ENCODE measurements around the gene METRN.

The METRN gene

DNA sequence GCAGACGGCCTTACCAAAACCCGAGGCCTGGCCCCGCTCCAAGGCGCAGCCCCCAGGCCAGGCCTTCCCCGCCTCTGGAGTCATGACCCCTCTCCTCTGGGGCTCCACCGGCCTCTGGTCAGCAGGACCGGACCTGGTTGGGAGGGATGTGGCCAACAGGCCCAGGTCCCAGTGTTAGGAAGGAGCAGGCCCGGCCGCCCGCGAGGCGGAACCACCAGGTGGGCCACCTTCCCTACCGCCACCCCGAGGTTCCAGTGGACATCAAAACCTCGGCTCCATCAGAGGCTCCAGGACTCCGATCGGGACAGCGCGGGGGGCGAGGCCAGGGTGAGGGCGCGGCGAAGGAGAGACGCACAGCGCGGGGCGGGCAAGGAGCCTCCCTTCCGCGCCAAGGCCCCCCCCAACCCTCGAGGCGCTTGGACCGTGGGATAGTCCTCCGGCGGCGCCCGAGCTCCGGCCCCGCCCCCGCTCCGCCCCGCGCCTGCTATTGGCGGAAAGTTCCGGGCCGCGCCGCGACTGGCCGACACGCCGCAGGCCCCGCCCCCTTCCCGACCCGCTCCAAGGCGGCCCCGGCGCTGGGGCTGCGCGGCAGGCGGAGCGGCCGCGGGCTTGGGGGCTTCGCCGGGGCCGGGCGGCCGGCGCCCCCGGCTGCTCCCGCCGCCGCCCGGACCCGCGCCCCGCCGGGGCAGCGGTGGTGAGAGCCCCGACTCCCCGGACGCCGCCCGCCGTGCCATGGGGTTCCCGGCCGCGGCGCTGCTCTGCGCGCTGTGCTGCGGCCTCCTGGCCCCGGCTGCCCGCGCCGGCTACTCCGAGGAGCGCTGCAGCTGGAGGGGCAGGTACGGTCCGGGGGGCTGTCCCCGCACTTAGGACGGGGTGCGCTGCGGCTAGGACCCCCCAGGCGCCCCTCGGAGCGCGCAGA is at the start of gene METRN:
Gene METRN, plus strand, starts transcription at position 561 of the 919 bp plus-strand sequence. Its CDS starts 172 bp downstream, at position 733.
- no peak for DNase-seq (ENCODE audit: low read depth)
- TF ChIP-seq CTCF (IDR thresholded peaks at IDR 0.05; ENCODE audit: control insufficient read depth, insufficient read depth, low read depth, low read length, missing control alignments), result no peak
- H3K4me3 ChIP-seq (ENCODE audit: control insufficient read depth, low read depth, low read length), result peak within 1 kb of the TSS; percentile 54

- no peak overlapping the region for H3K4me3 ChIP-seq (ENCODE audit: control insufficient read depth, low read depth, low read length)
- TF ChIP-seq CTCF (IDR thresholded peaks at IDR 0.05; ENCODE audit: control insufficient read depth, insufficient read depth, low read depth, low read length, missing control alignments), result no peak
- DNase-seq (ENCODE audit: low read depth), result no peak
These were observed 48.3 kb upstream of the METRN start for GRCh38 chr16:666572-666971.

- no peak overlapping the region for H3K4me3 ChIP-seq (ENCODE audit: control insufficient read depth, low read depth, low read length)
- no peak for TF ChIP-seq CTCF (IDR thresholded peaks at IDR 0.05; ENCODE audit: control insufficient read depth, insufficient read depth, low read depth, low read length, missing control alignments)
- no peak for DNase-seq (ENCODE audit: low read depth)
These were observed 47.7 kb upstream of the METRN start for GRCh38 chr16:667113-667779.

DNA sequence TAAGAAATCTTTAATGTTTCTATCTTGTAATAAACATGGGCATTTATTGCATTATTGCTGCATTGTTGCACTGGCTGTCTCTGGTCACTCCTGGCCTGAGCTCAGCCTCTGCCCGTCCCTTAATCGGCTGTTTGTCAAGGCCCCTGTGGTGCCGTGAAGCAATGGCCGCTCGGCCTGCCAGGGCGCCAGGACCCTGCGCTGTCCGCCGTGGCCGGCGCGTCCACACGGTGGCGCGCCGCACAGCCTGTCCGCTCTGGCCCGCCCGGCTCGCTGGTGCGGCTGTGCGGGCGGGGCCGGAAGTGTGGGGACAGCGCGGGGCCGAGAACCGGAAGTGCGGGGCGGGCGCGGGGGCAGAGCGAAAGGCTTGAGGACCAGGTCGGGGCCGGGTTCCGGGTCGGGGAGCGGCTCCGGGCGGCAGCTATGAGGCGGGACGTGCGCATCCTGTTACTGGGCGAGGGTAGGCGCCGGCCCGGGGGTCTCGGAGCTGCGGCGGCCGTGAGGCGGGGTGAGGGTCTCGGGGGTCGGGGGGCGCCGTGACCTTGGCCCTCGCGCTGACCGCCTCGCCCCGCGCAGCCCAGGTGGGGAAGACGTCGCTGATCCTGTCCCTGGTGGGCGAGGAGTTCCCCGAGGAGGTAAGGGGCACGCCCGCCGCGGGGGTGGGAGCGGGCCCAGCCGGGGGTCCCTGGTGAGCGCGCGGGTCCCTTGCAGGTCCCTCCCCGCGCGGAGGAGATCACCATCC is 47.0 kb upstream of the METRN start, which contains the start of gene RHOT2:
Gene RHOT2, plus strand, starts transcription at position 353 of the 739 bp plus-strand sequence. Its CDS starts 68 bp downstream, at position 421.
- DNase-seq (ENCODE audit: low read depth), result peak; percentile 38
- H3K4me3 ChIP-seq (ENCODE audit: control insufficient read depth, low read depth, low read length), result peak within 1 kb of the TSS; percentile 73
- peak; percentile 42 for TF ChIP-seq CTCF (IDR thresholded peaks at IDR 0.05; ENCODE audit: control insufficient read depth, insufficient read depth, low read depth, low read length, missing control alignments)

- TF ChIP-seq CTCF (IDR thresholded peaks at IDR 0.05; ENCODE audit: control insufficient read depth, insufficient read depth, low read depth, low read length, missing control alignments), result no peak
- DNase-seq (ENCODE audit: low read depth), result no peak
- H3K4me3 ChIP-seq (ENCODE audit: control insufficient read depth, low read depth, low read length), result peak overlapping the region; percentile 73
These were observed 46.3 kb upstream of the METRN start for GRCh38 chr16:668519-669171.

DNA sequence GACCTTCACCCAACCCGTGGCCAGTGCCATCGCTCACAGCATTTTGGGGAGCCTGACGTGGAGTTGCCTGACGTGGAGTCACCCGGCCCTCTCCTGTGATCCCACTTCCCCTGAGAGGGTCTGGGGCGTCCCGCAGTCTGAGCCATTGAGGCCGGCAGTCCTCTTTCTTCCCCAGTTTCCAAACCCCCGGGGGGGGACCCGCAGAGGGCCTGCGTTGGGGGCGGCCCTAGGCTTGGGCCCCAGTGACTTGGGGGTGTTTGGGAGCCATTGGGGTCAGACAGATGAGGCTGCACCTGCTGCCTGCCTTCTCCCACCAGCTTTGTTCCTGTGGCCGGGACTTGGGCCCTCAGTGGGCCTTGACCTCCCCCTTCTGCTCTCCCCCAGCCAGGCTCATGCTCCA is 45.3 kb upstream of the METRN start:
- no peak for TF ChIP-seq CTCF (IDR thresholded peaks at IDR 0.05; ENCODE audit: control insufficient read depth, insufficient read depth, low read depth, low read length, missing control alignments)
- no peak for DNase-seq (ENCODE audit: low read depth)
- no peak overlapping the region for H3K4me3 ChIP-seq (ENCODE audit: control insufficient read depth, low read depth, low read length)

Measured in AG09309 (cell line).